ENCODE measurements around the gene NUDC. TPM values are rescaled to one million over a fixed set of nuclear protein-coding genes. Genes with fewer than 3 reads are reported as not detected.

Gene NUDC
- total RNA-seq, 1 experiment from 2014 or later: 161 TPM

DNA sequence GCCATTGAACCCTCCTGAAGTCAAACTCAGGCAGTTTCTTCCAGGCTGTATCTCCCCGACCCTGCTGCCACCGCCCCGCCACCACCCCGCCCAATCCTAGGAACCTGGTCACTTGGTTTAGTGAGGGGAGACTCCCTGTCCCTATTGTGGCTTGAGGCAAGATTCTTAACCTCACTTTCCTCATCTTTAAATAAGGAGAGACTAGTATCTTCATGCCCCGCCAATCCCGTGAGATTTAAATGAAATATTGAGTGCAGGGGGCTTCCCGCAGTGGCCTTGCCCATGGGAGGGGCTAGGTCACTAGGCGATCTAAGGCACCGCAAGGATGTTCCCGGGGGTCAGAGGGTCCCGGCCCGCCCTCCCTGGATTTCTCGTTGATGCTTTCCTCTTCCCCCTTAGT, 37.7 kb downstream of the NUDC start:
- TF ChIP-seq TCF7L2 (IDR thresholded peaks at IDR 0.05; ENCODE audit: low read depth, low read length) (no peak), POLR2AphosphoS5 (IDR thresholded peaks at IDR 0.05; ENCODE audit: low read depth, low read length) (no peak), SIN3A (IDR thresholded peaks at IDR 0.05; ENCODE audit: borderline replicate concordance, insufficient read depth, low read depth, low read length) (no peak), CTCF (IDR thresholded peaks at IDR 0.05) (no peak)
- TF ChIP-seq, protein P1, sequence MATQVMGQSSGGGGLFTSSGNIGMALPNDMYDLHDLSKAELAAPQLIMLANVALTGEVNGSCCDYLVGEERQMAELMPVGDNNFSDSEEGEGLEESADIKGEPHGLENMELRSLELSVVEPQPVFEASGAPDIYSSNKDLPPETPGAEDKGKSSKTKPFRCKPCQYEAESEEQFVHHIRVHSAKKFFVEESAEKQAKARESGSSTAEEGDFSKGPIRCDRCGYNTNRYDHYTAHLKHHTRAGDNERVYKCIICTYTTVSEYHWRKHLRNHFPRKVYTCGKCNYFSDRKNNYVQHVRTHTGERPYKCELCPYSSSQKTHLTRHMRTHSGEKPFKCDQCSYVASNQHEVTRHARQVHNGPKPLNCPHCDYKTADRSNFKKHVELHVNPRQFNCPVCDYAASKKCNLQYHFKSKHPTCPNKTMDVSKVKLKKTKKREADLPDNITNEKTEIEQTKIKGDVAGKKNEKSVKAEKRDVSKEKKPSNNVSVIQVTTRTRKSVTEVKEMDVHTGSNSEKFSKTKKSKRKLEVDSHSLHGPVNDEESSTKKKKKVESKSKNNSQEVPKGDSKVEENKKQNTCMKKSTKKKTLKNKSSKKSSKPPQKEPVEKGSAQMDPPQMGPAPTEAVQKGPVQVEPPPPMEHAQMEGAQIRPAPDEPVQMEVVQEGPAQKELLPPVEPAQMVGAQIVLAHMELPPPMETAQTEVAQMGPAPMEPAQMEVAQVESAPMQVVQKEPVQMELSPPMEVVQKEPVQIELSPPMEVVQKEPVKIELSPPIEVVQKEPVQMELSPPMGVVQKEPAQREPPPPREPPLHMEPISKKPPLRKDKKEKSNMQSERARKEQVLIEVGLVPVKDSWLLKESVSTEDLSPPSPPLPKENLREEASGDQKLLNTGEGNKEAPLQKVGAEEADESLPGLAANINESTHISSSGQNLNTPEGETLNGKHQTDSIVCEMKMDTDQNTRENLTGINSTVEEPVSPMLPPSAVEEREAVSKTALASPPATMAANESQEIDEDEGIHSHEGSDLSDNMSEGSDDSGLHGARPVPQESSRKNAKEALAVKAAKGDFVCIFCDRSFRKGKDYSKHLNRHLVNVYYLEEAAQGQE (IDR thresholded peaks at IDR 0.05; ENCODE audit: insufficient read depth in 1 of 2, low read depth in 2 of 2, low read length in 1 of 2): no peak
- CTCF ChIA-PET: no interaction called here
- Histone ChIP-seq H3K9me3 (ENCODE audit: control insufficient read depth, insufficient read depth, low read depth, low read length) (peaks cover 6% of the 10 kb centered on the region; the same call in 1 of the 2 replicates), H3K27me3 (ENCODE audit: control insufficient read depth, insufficient read depth, low read length) (no peaks in the 10 kb centered on the region), H3K36me3 (ENCODE audit: control insufficient read depth, insufficient read depth, low read length) (no peaks in the 10 kb centered on the region; the same call in 1 of the 2 replicates), H3K27ac (ENCODE audit: low read length) (no peak overlapping the region; the same call in 1 of the 2 replicates), H3K4me3 (ENCODE audit: low read depth in 2 of 2, low read length in 2 of 2) (peak overlapping the region; percentile 52 to 62; a peak in 3 of 4 replicates), H3K4me1 (ENCODE audit: control insufficient read depth, insufficient read depth, low read length) (peaks cover 14% of the 10 kb centered on the region)
- POLR2A ChIA-PET: no interaction called here
- no TSS peak for BruUV-seq (replicated peaks)
- DNase-seq (ENCODE audit: low read depth, low spot score): no peak
- in situ Hi-C loops (cut with HindIII; ENCODE audit: low pct_unique_long_range_greater_than_20kb, low sequenced_read_pairs) (no loop called here), intact Hi-C loops (cut with micrococcal nuclease; ENCODE audit: unreplicated experiment) (no loop called here)
- no peak for ATAC-seq

- H3K27me3 ChIP-seq (ENCODE audit: control insufficient read depth, insufficient read depth, low read length): no peaks in the 10 kb centered on the region
- ChIA-PET CTCF (interaction anchor here (0.6 to 0.7 kb wide), 3 partner anchors 38 to 150 kb away, joined by 3 to 7 read pairs (median 3); no protein-coding TSS in a partner anchor), POLR2A (interaction anchor here (0.6 to 0.7 kb wide), 2 partner anchors 41 to 60 kb away, joined by 3 to 4 read pairs; no protein-coding TSS in a partner anchor)
- peaks cover 6% of the 10 kb centered on the region; the same call in 1 of the 2 replicates for H3K9me3 ChIP-seq (ENCODE audit: control insufficient read depth, insufficient read depth, low read depth, low read length)
- peak; percentile 71 for ATAC-seq
- no peak for DNase-seq (ENCODE audit: low read depth, low spot score)
- peak within 1 kb of the TSS; percentile 52 to 62 for H3K4me3 ChIP-seq (ENCODE audit: low read depth in 2 of 2, low read length in 2 of 2)
- TF ChIP-seq POLR2AphosphoS5 (IDR thresholded peaks at IDR 0.05; ENCODE audit: low read depth, low read length) (no peak), TCF7L2 (IDR thresholded peaks at IDR 0.05; ENCODE audit: low read depth, low read length) (no peak), SIN3A (IDR thresholded peaks at IDR 0.05; ENCODE audit: borderline replicate concordance, insufficient read depth, low read depth, low read length) (no peak), CTCF (IDR thresholded peaks at IDR 0.05) (no peak)
- TF ChIP-seq, protein P1 (IDR thresholded peaks at IDR 0.05; ENCODE audit: insufficient read depth in 1 of 2, low read depth in 2 of 2, low read length in 1 of 2): no peak
- intact Hi-C loops (cut with micrococcal nuclease; ENCODE audit: unreplicated experiment): no loop called here
- BruUV-seq (replicated peaks): no TSS peak
- no peaks in the 10 kb centered on the region; the same call in 1 of the 2 replicates for H3K36me3 ChIP-seq (ENCODE audit: control insufficient read depth, insufficient read depth, low read length)
- in situ Hi-C loops (cut with HindIII; ENCODE audit: low pct_unique_long_range_greater_than_20kb, low sequenced_read_pairs): no loop called here
- peaks cover 14% of the 10 kb centered on the region for H3K4me1 ChIP-seq (ENCODE audit: control insufficient read depth, insufficient read depth, low read length)
- peak within 1 kb of the TSS; percentile 65 for H3K27ac ChIP-seq (ENCODE audit: low read length)
These were observed 38.4 kb downstream of the NUDC start, which contains the start of gene KDF1 for GRCh38 chr1:26959722-26960624. Gene KDF1, minus strand, starts transcription at chr1:26960468. Its CDS starts 8,088 bp downstream, at chr1:26952380.

Measured in Panc1 (cell line).